GM18502 (cell line): ENCODE results near the gene LBHD1.
A peak's percentile ranks its signal among the peaks of the same experiment; 100 is the strongest.
"Not testable (repeated sequence)": the region's sequence is repeated elsewhere in the genome, so short reads cannot be mapped to it uniquely, and the experiment has no call there.

Source experiments
- ATAC-seq: cut with Tn5 transposase; IDR thresholded peaks from one replicate; pipeline ENCODE4 v1.9.1; 2021; ENCODE audit warnings: mild to moderate bottlenecking; ENCODE audit not compliant: unreplicated experiment, poor library complexity

LBHD1 gene

DNA sequence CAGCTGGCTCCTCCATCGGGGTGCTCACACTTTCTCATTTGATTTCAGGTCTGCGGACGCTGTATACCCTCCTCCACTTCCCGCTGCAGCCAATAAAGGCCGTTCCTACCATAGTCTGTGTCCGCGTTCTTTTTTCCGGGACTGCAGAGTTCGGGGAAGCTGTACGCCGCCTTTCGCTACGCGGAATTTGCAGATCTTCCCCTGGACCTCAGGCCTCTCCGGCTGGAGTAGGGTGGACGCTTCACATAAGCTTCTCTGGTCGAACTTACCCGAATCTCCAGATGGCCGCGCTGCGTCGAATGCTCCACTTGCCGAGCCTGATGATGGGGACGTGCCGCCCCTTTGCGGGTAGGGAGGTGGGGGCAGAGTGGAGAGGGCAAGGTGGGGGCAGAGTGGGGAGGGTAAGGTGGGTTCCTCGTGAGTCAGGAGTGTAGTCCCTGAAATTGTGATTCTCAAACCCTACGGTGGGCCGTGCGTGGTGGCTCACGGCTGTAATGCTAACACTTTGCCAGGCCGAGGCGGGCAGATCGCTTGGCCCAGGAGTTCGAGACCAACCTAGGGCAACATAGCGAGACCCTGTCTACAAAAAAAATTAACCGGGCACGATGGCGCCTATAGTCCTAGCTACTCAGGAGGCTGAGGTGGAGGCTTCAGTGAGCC lies 6.3 kb downstream of the LBHD1 start:
- peak; percentile 9 for ATAC-seq

DNA sequence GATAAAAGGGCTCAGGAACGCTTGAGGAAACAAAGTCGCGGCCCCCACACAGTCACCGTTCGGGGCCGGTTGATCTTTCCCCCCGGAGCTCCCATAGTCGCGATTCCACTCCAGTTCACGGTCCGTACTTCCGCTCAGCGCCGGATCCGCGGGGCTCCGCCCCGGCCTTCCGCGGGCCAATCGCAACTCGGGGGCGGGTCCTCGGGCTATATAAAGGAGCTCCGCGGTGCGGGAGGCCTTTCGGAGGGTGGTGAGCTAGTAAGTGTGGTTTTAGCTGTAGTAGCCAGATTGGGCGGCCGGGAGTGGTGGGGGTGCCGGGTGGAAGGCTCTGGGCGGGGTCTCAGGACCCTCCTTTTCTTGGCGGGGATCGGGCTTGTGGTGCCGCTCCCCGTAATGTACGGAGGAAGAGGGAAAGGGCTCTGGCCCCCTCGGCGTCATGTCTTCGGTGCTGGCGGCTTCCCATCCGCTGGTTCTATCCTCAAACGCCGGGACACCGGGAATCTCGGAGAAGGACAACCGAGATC lies 6.9 kb downstream of the LBHD1 start, which contains the start of the genes C11orf98 and CSKMT:
C11orf98 (minus strand) TSS at position 136 of the 524 bp plus-strand sequence; CDS start at position 95, 41 bp downstream.
CSKMT (plus strand) TSS at position 238 of the 524 bp plus-strand sequence. CDS start 568 bp downstream, outside the sequence.
- ATAC-seq: peak; percentile 78

DNA sequence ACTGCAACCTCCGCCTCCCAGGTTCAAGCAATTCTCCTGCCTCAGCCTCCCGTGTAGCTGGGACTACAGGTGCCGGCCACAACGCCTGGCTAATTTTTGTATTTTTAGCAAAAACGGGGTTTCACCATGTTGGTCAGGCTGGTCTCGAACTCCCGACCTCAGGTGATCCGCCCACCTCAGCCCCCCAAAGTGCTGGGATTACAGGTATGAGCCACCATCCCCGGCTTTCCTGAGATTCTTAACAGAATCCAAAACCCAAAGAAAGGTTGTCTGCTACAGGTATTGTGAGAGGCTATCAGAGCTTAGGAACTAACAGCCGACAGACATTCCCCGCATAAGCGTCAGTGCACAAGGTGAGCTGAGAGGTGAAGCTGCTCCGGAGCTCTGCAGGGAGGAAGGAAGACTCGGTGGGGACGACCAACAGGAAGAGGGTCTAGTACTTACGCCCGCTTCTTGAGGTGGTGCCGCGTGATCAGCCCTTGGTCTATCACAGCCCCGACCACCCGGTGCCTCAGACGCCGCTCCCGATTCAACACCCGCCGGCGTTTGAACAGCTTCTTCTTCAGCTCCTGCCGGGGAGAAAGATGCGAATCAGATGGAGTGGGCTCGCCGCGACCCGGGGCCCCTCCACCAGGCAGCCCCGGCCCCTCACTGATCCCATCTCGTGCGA lies 7.5 kb downstream of the LBHD1 start:
- peak; percentile 34 for ATAC-seq

DNA sequence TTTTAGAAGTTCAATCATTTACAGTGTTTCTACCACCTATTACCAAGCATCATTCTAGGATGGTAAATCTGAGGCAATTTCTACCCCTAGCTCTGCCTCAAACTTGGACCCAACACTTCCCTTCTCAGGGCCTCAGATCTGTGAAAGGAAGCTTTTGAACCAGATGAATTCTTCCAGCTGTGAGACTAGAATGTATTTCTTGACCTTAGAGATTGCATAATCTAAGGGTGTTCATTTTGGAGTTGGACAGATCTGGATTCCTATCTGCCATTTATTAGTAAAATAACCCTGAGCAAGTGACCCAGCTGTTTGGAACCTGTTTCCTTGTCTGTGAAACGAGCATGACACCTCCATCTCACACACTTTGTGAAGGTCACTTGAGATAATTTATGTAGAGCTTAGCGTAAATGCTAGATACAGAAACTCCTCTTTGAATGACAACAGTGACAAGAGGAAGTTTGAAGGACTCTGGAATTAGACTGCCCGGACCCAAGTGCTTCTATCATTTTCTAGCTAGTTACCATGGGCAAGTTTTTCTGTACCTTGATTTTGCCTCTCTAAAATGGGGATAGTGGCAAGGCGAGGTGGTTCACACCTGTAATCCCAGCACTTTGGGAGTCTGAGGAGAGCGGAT lies 15.2 kb downstream of the LBHD1 start:
- ATAC-seq: no peak

DNA sequence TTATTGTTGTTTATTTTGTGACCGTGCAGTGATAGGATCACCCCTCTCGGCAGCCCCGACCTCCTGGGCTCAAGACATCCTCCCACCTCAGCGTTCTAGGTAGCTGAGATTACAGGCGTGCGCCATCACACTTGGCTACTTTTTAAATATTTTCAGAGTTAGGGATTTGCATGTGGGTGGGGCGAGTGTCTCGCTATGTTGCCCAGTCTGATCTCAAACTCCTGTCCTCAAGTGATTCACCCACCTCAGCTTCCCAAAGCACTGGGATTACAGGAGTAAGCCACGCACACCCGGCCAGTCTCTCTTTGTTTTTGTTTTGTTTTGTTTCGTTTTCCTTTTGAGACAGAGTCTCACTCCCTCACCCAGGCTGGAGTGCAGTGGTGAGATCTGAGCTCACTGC lies 17.8 kb downstream of the LBHD1 start:
- ATAC-seq: no peak

DNA sequence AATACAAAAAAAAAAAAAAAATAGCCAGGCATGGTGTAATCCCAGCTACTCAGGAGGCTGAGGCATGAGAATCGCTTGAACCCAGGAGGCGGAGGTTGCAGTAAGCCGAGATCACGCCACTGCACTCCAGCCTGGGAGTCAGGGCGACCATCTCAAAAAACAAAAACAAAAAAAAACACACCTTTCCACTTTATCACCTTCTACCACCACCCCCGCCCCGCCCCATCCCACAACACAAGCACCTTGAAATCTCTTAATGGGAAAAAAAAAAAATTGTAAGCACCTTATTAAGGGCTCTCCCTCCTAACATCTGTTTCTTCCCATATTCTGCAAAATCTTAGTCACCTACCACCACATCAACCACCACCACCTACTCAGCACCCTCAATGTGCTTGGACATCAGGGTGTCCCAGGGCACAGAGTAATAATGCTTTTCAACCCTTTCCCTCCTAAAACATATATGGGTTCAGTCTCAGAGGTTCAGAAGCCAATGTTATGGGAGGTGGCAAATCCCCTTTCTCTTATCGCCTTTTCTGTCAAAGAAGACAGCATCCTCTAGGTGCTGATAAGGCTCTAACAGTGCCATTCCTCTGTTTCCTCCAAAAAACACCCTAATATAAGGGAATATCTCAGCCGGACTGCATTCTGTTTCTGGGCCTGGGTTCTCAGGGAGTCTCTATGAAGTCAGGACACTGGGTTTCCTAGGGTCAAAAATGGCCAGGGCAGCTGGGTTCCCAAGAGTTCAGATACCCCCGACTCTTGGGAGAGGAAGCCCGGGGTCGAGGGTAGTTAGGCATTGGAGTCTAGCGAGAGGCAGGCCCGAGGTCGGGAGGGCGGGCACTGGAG lies 19.7 kb downstream of the LBHD1 start:
- ATAC-seq: no peak

DNA sequence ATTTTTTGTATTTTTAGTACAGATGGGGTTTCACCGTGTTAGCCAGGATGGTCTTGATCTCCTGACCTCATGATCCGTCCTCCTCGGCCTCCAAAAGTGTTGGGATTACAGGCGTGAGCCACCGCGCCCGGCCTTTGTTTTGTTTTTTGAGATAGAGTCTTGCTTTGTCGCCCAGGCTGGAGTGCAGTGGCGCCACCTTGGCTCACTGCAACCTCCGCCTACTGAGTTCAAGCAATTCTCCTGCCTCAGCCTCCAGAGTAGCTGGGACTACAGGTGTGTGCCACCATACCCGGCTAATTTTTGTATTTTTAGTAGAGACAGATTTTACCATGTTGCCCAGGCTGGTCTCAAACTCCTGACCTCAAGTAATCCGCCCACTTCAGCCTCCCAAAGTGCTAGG lies 21.8 kb downstream of the LBHD1 start:
- not testable (repeated sequence) for ATAC-seq

DNA sequence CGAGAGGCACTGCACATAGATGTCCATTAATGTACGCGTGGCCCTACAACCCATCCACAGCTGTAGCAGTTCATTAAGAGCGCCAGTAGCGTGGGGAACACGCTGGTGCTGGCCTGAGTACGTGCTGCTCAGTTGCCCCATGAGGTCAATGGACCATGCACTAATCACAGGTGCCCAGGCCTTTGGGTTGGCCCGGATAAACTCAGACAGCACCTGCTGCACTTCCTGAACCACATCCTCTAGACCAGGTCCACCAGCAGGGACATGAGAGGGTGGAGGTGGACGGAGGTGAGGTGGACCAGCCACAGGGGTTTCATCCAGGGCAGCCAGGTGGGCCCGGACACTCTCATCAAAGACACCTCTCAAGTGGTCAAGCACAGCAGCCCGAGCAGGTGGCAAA lies 22.6 kb downstream of the LBHD1 start:
- no peak for ATAC-seq

DNA sequence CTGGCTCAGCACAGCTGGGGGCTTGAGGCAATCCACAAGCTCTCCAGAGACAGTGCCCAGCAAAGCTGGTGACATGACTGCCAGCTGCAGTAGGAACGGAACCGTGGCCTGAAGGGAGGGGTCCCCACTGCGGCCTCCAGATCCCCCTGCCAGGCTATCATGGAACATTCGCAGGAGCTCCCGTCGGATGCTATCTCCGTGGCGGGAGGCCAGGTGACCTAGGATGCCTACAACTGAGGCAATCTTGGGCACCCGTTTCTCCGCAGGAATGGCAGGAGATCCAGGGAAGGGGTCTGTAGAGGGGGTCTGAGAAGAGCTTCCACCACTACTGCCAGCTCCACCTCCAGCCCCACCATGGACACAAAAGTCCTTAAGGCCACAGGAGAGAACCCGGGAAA lies 23.1 kb downstream of the LBHD1 start:
- ATAC-seq: no peak

DNA sequence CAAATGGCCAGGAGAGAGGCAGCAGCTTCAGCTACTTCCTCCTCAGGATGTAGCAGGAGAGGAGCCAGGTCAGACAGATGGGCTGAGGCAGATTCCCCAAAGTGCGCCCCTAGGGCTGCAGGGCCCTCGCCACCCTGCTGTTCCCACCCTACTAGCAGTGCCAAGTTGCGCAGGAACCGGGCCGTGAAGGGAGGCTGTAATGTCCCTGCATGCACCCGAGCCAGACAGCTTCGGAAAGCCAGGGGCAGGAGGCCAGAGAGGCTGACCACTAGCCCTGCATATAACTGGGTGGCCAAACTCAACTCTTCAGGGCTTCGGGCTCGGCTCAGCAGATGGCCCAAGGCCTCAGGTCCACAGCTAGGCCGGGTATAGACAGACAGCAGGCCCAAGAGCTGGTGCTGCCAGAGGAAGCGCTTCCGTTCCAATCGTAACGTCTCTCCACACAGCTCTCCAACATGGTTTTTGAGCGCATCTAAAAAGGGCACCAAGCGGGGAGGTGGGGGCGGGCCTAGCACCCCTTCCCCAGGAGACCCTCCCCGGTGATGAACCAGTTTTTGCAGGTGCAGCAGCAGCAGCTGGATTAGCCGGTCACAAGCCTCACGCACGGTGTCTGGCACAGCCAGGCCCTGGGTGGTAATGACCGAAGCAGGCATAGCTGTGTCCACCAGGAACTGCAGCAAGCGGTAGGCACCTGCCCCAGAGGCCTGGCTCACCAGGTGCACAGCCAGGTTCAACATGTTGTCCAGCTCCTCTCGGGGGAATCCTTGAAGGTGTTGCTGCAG lies 23.7 kb downstream of the LBHD1 start:
- no peak for ATAC-seq

DNA sequence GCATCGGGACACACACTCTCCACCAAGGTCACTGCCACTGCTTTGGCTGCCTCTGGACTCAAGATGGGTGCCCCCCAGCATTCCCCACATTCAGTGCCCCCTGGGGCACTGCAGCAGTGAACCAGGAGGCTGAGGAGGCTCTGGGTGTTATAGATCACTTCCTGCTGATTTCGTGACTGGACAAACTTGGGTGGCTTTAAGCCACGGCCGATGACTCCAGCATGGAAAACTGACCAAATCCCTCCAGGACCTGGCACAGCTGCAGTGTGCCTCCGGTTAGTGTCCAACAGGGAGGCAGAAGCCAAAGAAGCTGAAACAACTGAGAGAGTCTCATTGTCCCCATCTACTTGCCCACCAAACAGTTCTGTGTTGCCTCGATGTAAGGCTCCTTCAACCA lies 24.5 kb downstream of the LBHD1 start:
- ATAC-seq: no peak

DNA sequence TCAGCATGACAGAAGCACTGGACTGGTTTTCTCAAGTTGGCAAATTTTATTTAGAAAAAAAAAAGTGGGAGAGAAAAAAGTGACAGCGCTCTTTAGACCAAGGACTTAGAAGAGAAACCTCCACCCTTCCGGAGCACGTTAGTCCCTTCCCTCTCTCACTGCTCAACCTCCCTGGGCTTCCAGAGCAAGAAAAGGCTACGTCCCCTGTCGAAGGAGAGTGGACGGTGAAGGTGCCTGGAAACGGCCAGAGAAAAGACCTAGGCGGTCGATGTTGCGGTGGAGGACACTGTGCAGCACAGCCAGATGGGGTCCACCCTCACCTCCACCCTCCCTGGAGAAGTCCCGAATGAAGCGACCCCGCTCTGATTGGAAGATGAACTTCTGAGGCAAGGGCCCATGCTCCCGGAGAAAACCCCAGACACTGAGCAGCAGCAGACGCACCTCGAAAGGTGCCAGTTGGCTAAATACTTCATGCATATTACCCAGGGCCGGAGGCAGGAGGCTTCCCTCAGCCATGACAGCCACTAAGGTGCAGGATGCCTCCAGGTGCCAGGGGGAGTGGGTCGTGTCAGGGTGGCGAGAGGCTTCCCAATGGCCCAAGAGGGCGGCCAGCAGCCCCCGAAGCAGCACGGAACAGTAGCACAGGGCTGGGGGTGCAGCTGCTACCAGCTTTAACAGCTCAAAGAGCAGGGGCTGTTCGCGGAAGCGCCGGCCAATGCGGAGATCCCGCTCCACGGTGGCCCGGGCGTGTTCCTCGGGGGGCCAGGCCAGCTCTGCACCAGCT lies 25.1 kb downstream of the LBHD1 start:
- ATAC-seq: peak; percentile 1

DNA sequence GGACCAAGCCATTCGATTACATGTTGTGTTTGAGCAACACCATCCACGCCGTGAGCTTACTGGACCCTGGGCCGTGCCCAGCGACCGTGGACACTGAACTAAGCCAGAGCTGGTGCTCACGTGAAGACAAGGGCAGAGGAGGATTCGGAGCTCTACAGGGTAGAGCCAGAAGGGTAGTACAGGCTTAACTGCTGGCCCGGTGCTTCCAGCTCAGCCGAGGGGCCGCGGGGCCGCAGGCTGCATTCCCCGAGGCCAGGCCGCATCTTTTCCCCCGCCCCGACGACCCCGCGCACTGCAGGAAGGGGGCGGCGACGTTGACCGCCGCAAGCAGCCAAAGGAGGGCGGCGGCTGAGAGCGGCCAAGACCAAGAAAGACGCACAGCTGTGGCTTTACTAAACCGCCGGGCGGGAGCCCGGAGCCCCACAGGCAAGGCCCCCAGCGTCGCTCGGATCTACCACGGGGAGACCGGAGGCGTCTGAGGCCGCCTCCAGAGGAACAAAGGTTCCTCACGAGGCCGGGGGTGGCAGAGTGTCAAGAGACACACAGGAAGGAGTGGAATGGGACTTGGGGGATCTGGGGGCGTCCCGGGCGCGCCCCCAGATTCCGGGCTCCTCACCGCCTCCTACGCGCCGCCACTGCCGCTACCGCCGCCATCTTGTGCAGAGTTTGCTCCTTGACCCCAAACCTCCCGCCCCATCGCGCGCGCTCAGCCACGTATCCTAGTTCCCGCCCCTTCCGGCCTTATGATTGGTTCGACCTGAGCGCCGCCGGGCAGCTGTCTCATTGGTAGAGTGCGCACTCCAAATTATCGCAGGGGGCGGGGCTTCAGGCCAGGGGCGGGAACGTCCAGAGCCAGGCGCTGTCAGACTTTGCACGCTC lies 25.9 kb downstream of the LBHD1 start, which contains the start of gene GANAB:
GANAB (minus strand) TSS at position 668 of the 879 bp plus-strand sequence; CDS start at position 654, 14 bp downstream.
- peak; percentile 90 for ATAC-seq

DNA sequence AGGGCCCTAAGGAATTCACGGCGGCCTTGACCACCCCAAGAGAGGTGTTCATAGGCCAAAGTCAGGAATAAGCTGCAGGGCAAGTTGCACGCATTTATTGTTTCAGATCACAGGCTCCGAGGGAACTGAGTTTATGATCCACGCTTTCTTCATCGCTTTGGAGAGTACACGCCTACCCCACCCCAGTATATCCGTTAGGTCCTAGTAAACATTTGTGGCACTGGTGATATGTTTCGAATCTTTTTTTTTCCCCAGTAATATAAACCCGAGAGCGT lies 26.5 kb downstream of the LBHD1 start:
- no peak for ATAC-seq

DNA sequence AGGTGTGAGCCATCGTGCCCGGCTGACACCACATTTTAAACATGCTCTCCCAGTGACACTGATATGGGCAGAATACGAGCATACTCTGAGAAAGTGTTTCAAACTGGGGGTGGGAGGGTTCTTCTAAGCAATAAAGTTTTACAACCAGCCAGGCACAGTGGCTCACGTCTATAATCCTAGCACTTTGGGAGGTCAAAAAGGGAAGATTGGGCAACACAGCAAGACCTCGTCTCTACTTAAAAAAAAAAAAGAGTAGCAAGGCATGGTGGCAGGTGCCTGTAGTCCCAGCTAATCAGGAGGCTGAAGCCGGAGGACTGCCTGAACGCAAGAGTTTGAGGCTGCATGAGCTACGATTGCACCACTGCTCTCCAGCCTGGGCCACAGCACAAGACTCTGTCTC lies 27.8 kb downstream of the LBHD1 start:
- no peak for ATAC-seq

DNA sequence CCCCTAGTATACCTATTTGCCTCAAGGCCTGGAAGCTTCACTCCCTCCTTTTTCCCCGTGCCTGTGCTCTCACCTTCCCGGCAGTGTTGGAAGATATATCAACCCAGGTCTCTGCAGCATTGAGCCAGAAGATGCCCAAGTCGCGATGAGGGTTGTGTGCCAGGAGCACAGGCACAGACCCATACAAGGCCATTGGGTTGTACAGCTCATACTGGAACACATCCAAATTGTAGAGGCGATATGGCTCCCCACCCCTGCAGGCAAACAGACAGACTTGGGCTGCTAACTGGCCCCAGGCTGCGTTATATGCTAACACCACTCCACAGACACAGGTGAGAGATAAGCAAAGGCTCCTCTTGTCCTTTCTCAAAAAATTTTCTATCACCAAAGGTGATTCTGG lies 39.6 kb downstream of the LBHD1 start:
- no peak for ATAC-seq

DNA sequence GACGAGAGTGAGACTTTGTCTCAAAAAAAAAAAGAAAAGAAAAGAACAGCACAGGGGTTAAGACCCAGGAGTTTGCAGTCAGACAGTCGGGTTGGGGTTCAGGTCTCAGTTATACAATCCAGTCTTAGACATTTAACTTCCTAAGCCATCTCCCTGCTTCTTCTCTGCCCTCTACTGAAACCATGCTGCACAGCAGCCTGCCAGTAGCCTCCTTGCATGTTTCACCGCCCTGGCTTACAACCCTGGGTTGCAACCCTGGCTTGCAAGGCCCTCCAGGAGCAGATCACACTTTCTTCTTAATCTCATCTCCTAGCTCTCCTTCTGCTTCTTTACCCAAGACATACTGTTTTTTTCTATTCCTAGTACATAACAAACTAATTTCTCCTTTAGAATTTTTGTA lies 44.4 kb downstream of the LBHD1 start:
- ATAC-seq: no peak

DNA sequence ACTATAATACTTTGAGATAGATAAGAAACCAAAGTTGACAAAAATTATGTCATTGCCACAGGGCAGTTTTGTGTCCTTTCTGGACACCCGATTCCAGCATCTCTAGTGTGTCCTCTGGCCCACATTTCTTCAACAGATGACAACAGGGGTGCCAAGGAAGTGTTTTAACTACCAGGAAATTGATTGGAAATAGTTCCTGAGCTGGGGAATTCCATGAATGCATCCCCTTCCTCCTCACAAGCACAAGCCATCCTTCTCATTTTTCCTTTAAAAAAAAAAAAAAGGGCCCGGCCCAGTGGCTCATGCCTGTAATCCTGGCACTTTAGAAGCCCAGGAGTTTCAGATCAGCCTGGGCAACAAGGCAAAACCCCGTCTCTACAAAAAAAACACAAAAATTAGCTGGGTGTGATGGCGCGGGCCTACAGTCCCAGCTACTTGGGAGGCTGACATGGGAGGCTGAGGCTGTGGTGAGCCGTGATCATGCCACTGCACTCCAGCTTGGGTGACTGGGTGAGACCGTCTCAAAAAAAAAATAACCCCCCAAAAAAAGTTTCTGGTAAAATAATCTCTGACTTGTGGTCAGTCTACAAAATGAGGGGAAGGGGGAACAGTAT lies 49.5 kb downstream of the LBHD1 start:
- ATAC-seq: no peak
